GM18502 (cell line): ENCODE results near the gene NELFA.

Experiments used
- ATAC-seq: cut with Tn5 transposase; IDR thresholded peaks from one replicate; pipeline ENCODE4 v1.9.1; 2021; ENCODE audit warnings: mild to moderate bottlenecking; ENCODE audit not compliant: unreplicated experiment, poor library complexity

Gene NELFA

GRCh38 chr4:2008921-2009650, at the start of gene NELFA:
Gene NELFA (minus strand): TSS chr4:2008974. CDS start chr4:2008959, 15 bp downstream.
- ATAC-seq, result peak; percentile 85

GRCh38 chr4:2057382-2058065, 48.8 kb upstream of the NELFA start:
- ATAC-seq, result no peak

- no peak for ATAC-seq
Observed at GRCh38 chr4:2054217-2054616, 45.4 kb upstream of the NELFA start.

- ATAC-seq, result no peak
Observed at GRCh38 chr4:2051086-2051485, 42.3 kb upstream of the NELFA start.

DNA sequence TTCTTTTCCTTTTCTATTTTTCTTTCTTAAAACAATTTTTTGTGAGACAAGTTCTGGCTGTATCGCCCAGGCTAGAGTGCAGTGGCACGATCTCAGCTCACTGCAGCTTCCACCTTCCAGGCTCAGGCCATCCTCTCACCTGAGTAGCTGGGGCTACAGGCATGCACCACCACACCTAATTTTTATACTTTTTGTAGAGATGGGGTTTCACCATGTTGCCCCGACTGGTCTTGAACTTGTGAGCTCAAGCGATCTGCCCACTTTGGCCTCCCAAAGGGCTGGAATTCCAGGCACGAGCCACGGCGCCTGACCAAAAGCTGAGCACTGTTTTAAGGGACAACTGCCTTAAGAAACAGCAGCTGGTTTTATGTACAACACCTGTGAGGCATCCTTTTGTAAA, 41.0 kb upstream of the NELFA start:
- no peak for ATAC-seq

- no peak for ATAC-seq
Observed at GRCh38 chr4:2049381-2049780, 40.6 kb upstream of the NELFA start.

DNA sequence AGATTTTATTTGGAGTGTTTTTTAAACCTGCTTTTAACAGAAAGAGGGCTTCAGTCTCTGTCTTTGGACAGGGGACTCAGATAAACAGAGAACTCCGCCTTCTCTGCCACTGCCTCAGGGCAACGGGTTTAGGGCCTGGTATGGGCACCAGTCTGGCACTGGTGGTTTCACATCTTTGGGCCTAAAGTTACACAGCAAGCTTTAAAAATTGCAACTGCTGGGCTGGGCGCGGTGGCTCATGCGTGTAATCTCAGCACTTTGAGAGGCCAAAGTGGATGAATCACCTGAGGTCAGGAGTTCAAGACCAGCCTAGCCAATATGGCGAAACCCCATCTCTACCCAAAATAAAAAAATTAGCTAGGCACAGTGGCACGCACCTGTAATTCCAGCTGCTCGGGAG, 40.1 kb upstream of the NELFA start:
- no peak for ATAC-seq

DNA sequence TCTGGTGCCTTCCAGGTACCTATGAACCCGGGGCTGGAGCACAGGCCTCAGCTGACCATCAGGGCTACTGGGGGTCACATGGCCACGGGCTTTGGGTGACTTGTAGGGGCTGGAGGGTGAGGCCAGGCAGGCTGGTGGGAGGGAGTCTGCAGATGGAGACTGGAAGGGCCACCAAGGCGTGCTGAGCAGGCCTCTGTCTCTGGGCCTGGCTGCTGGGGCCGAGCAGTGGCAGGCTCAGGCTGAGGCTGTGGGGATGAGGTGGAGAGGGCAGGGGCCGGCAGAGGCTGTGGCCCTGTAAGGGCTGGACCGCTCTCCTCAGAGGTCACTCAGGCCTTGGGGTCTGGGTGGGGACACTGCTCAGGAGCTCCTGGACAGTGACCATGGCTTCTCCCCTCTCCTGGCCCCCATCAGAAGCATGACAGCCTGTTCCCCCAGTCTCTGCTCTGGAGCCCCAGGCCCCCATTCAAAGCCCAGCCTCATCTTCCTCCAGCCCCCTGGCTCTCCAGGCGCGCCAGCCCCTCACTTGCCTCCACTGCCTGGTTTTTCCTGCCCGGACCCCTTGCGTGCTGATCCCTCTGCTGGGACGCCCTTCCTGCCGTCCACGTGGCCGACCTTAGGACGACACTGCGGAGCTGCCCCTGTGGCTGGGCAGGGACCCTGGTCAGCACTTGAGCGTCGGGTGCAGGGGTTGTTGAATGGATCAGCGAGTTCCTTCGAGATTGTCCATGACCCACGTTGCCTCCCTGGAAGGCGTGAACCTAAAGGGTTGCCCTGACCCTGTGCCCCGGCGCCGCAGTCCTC, 39.2 kb upstream of the NELFA start:
- no peak for ATAC-seq

DNA sequence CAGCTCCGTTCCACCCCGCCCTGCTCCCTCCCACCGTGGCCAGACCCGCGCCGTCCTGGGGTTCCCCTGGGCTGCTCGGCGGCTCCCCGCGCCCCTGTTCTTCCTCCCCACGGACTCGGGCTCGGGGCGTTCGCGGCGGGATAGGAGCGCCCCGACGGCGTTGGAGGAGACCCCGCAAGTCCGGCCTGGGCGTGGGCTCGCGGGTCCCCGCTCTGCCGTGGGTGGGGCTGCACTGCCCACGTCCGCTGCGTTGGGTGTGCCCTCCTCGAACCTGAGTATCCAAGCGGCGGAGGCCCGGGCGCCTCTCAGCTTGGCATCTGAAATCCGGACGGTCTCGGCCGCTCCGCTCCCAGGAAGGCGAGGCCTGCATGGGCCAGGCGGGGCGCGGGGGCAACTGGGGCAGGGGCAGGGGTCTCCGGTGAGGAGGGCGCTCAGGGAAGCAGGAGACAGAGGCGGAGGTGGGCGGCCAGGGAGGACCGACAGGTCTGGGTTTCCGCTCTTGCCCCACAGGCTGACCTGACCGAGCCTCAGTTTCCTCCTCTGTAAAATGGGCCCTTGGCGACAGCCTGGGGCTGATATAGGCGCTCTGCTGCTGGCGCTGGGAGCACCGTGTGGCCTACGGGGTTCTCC, 38.4 kb upstream of the NELFA start:
- ATAC-seq, result no peak

DNA sequence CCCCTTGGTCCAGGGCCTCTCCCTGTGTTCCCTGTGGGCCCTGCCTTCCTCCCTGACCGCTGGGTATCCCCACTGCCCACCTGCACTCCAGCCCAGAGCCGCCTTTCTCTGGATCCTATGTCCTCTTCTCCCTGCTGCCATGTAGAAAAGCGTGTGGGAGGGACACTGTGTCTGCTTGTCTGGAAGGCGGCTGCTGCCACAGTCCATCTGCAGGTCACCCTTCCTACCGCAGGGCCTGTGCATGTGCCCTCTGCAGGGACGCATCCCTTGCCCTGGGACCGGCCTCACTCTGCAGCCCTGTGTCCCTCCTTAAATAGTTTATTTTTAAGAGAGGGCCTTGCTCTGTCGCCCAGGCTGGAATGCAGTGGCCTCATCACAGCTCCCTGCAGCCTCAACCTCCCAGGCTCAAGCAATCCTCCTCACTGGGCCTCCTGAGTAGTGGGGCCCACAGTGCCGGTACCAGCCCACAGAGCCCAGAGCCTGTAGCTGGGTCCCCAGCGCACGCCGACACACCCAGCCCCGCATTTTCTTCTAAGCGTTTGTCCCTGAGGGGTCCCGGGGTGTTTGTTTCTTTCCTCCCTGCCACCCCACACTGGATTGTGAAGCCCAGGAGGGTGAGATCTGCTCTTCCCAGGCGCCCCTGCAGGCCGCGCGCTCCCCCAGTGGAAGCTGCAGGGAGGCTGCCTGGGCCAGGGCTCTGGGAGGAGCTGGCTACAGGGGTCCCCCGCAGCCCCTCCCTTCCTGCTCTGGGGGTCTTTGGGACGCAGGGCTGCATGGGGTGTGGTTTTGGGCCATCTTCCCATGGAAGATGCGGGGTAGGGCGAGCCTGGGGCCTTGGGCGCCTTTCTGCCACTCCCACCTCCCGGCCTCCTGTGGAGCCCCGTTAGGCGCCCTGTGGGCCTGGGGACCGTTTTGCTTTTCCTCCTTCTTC, 37.5 kb upstream of the NELFA start:
- ATAC-seq, result no peak

- ATAC-seq, result no peak
Observed at GRCh38 chr4:2045518-2045951, 36.8 kb upstream of the NELFA start.

DNA sequence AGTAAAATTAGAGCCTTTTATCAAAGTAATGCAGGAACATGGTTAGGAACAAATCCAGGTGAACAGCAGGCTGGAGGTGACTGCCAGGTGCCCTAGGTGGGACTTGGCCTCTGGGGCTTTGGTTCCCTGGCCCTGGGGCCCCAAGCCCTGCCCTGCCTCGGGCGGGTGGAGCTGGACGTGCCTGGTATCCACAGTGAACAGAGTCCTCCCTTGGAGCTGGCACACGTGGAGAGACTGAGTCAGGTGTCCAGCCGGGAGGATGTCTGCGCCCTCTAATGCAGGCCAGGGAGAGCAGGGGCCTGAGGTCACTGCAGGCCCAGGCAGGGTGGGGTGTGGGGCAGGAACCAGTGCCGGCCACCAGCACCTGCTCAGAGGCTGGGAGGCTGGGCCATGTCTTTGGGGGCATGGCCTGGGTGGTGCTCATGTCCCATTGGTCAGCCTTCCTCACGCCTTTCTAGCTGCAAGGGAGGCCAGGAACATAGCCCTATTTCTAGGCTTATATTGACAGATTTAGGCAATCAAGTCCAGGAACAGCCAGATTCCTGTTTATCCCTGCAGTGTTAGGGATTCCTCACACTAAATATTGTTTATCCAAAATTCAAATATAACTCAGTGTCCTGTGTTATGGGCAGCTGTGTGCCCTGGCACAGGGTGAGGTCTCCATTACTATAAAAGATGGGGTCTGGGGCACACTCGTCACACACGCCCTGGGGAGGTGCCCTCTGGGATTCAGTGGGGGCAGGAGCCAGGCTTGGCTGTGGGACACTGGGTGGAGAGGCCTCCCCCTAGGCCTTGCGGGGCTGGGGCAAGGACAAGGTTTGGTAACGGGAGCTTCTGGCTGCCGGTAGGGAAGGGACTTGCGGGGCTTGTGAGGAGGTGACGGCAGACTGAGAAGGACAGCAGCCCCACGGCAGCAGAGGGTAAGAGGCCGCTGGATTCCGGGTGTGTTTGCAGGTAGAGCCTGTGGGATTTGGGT, 36.1 kb upstream of the NELFA start:
- no peak for ATAC-seq

- no peak for ATAC-seq
Observed at GRCh38 chr4:2044119-2044485, 35.3 kb upstream of the NELFA start.

DNA sequence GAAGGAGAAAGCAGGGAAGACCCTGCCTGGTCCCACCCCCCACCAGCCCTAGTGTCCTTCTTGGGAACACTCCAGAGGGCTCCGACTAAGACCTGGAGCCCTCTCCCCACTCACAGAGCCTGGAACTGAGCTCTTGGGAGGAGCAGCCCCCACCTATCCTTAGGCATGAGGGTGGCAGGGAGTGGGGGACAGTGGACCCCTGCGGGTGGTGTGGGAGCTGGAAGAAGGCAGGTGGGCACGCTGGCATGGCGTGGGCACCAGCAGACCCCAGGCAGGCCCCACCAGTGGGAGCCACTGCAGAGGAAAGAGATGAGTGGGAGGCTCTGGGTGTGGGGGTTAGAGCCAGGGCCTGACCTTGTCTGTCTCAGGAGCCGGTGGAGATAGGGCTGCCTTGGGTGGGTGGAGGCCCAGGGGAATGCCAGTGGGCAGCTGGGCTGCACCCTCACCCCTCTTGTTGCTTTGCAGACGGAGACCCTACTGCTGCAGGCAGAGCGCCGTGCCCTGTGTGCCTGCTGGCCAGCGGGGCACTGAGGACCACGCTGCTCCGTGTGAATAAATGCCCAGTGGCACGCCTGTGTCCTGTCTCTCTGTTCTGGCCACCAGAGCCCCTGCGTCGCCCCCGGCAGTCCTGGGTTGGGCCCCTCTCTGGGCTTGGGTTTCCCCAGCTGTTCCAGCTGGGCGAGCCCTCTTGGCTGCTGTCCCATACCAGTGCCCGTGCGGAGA, 34.8 kb upstream of the NELFA start:
- ATAC-seq, result no peak

GRCh38 chr4:2042947-2043395, 34.2 kb upstream of the NELFA start:
- no peak for ATAC-seq

- ATAC-seq, result peak; percentile 50
Observed at GRCh38 chr4:2042204-2042946, 33.6 kb upstream of the NELFA start.
